ENCODE results near the gene CLDN24.

DNA sequence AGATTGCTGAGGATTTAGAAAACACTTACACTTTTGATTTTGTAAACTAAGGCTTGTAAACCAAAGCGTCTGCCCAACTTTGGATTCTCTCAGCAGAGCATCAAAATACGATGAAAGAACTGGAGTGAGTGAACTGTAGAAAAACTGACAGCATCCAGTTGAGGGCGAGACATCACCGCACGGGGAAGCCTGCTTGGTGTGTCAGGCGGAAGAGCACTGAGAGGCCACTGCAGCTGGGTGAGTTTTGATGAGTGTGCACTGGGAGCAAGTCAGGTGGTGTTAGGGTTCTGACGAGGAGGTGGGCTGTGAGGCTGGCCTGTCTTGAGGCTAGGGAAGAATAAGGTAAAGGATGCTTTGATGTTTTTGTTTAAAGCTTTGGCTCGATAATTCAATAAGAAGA lies 46.8 kb upstream of the CLDN24 start:
- TF ChIP-seq, protein P1, sequence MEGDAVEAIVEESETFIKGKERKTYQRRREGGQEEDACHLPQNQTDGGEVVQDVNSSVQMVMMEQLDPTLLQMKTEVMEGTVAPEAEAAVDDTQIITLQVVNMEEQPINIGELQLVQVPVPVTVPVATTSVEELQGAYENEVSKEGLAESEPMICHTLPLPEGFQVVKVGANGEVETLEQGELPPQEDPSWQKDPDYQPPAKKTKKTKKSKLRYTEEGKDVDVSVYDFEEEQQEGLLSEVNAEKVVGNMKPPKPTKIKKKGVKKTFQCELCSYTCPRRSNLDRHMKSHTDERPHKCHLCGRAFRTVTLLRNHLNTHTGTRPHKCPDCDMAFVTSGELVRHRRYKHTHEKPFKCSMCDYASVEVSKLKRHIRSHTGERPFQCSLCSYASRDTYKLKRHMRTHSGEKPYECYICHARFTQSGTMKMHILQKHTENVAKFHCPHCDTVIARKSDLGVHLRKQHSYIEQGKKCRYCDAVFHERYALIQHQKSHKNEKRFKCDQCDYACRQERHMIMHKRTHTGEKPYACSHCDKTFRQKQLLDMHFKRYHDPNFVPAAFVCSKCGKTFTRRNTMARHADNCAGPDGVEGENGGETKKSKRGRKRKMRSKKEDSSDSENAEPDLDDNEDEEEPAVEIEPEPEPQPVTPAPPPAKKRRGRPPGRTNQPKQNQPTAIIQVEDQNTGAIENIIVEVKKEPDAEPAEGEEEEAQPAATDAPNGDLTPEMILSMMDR (IDR thresholded peaks at IDR 0.05; ENCODE audit: low read depth, low read length): no peak
- TF ChIP-seq POLR2A (IDR thresholded peaks at IDR 0.05; ENCODE audit: extremely low read depth, insufficient read length): no peak
- TF ChIP-seq MAX (IDR thresholded peaks at IDR 0.05; ENCODE audit: low read depth, low read length): no peak
- no peak for TF ChIP-seq MYC (IDR thresholded peaks at IDR 0.05; ENCODE audit: low read depth, low read length)
